HepG2 (cell line): ENCODE data around the gene OR4D9.

ENCODE experiments used
- BCLAF1 ChIP-seq: fragments of 450-650 bp; IDR thresholded peaks from 2 replicates; pipeline ENCODE4 v1.6.1; 2017; ENCODE audit warnings: mild to moderate bottlenecking
- CTCF ChIP-seq: sonication (generic); formaldehyde crosslinking; IDR thresholded peaks from 2 replicates; pipeline ENCODE4 v1.5.0; 2020; ENCODE audit warnings: mild to moderate bottlenecking, missing genetic modification reagents, moderate library complexity
- HOXD1 ChIP-seq: sonication (generic); formaldehyde crosslinking; IDR thresholded peaks from 2 replicates; pipeline ENCODE4 v1.5.0; 2020; ENCODE audit warnings: missing genetic modification reagents
- JUNB ChIP-seq: sonication (generic); formaldehyde crosslinking; IDR thresholded peaks from 2 replicates; pipeline ENCODE4 v1.8.0; 2022; ENCODE audit warnings: missing genetic modification reagents, mild to moderate bottlenecking, borderline replicate concordance
- NFE2L2 ChIP-seq: fragments of 150-350 bp; IDR thresholded peaks from 2 replicates; pipeline ENCODE4 v1.6.1; 2014; ENCODE audit warnings: low read length
- PBX3 ChIP-seq: sonication (generic); formaldehyde crosslinking; IDR thresholded peaks from 2 replicates; pipeline ENCODE4 v1.8.1; 2023; ENCODE audit warnings: missing genetic modification reagents, inconsistent platforms, borderline replicate concordance
- PHF8 ChIP-seq: sonication (generic); formaldehyde crosslinking; IDR thresholded peaks from 2 replicates; pipeline ENCODE4 v1.5.0; 2020; ENCODE audit warnings: missing genetic modification reagents
- PRPF4 ChIP-seq: fragments of 200-400 bp; formaldehyde crosslinking; IDR thresholded peaks from 2 replicates; pipeline ENCODE4 v1.6.1; 2016; ENCODE audit warnings: low read length, low read depth; ENCODE audit not compliant: poor library complexity, severe bottlenecking
- U2AF2 ChIP-seq: fragments of 200-400 bp; formaldehyde crosslinking; IDR thresholded peaks from 2 replicates; pipeline ENCODE4 v1.6.1; 2017; ENCODE audit warnings: low read depth, mild to moderate bottlenecking, low read length
- ZBTB33 ChIP-seq: sonication (generic); formaldehyde crosslinking; IDR thresholded peaks from 2 replicates; pipeline ENCODE4 v1.4.0; 2020; ENCODE audit warnings: missing genetic modification reagents
- ZC3H4 ChIP-seq: sonication (generic); formaldehyde crosslinking; IDR thresholded peaks from 2 replicates; pipeline ENCODE4 v1.4.0; 2020; ENCODE audit warnings: missing genetic modification reagents, borderline replicate concordance
- ZFP36 ChIP-seq: fragments of 150-350 bp; IDR thresholded peaks from 2 replicates; pipeline ENCODE4 v1.6.1; 2018; ENCODE audit warnings: borderline replicate concordance, low read length, low read depth; ENCODE audit not compliant: partially characterized antibody
- ZKSCAN1 ChIP-seq: fragments of 150-350 bp; IDR thresholded peaks from 2 replicates; pipeline ENCODE4 v1.6.1; 2014; ENCODE audit warnings: low read length
- ZNF432 ChIP-seq: sonication (generic); formaldehyde crosslinking; IDR thresholded peaks from 2 replicates; pipeline ENCODE4 v1.5.0; 2020; ENCODE audit warnings: missing genetic modification reagents, mild to moderate bottlenecking, borderline replicate concordance

GRCh38 chr11:59560290-59560701 is 49.0 kb downstream of the OR4D9 start:
- TF ChIP-seq U2AF2 (no peak), ZFP36 (no peak), ZNF432 (CRISPR knock-in tag) (no peak), HOXD1 (CRISPR knock-in tag) (no peak), ZKSCAN1 (peak; percentile 44; the same call in 1 of the 2 replicates), NFE2L2 (no peak), PBX3 (CRISPR knock-in tag) (no peak), CTCF (no peak), PHF8 (CRISPR knock-in tag) (peak; percentile 35), BCLAF1 (no peak), PRPF4 (no peak), ZBTB33 (CRISPR knock-in tag) (no peak), JUNB (CRISPR knock-in tag) (no peak), ZC3H4 (CRISPR knock-in tag) (no peak)
